ENCODE measurements around the gene CTSH.

GRCh38 chr15:78993931-78994530 is 49.2 kb upstream of the CTSH start:
- TF ChIP-seq CTCF (conservative IDR thresholded peaks at IDR 0.05 in 1 of 2, IDR thresholded peaks at IDR 0.05 in 1 of 2; ENCODE audit: low read depth in 1 of 2, low read length in 2 of 2) (no peak), EZH2 (IDR thresholded peaks at IDR 0.05; ENCODE audit: low read length, missing control alignments) (no peak)
